Measurements from ENCODE around the gene SUMO2. TPM values are rescaled to one million over a fixed set of nuclear protein-coding genes. Genes with fewer than 3 reads are reported as not detected.

SUMO2 gene
- 100 and 101 TPM in 2 replicates for total RNA-seq

DNA sequence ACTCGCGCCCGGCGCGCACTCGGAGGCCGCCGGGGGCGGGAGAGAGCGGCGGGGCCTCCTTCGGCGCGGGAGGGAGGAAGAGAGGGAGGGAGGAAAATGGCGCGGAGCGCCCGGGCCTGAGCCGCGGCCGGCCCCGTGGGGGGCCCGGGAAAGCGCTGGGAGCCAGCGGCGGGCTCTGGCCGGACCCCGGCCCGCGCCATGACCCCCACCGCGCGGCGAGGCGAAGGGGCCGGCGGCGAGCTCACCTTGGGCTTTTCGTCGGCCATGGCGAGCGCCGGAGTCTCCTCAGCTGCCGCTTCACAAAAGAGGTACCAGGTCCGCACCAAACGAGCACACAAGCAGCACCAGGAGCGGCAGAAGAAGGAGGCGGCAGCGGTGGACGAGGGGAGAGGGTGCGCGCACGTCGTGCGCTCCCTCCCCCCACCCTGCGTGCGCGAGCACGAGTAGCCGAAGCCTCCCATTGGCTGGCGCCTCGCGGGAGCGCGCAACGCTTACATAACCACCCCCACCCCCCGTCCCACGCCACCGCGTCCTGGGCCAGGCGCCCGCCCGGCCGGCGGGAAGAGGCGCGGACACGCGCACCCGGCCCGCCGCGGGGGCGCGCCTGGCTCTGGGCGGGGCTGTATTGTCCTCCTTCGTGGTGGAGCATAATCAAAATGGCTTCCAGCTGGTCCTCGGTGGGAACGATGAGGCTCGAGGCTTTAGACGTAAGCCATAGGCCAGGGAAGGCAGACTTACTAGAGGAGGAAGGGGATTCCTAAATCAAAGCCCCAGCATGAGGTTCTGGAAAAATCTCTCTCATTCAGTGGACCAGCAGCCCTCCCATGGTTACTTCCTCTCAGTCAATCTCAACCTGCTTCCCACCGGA lies at the start of gene SUMO2:
SUMO2 (minus strand) TSS at position 391 of the 868 bp plus-strand sequence; CDS start at position 266, 125 bp downstream.

GRCh38 chr17:75205037-75205792 lies 22.5 kb upstream of the SUMO2 start, which contains the start of gene NUP85:
Gene NUP85, plus strand, starts transcription at chr17:75205679. Its CDS starts 83 bp downstream, at chr17:75205762.

DNA sequence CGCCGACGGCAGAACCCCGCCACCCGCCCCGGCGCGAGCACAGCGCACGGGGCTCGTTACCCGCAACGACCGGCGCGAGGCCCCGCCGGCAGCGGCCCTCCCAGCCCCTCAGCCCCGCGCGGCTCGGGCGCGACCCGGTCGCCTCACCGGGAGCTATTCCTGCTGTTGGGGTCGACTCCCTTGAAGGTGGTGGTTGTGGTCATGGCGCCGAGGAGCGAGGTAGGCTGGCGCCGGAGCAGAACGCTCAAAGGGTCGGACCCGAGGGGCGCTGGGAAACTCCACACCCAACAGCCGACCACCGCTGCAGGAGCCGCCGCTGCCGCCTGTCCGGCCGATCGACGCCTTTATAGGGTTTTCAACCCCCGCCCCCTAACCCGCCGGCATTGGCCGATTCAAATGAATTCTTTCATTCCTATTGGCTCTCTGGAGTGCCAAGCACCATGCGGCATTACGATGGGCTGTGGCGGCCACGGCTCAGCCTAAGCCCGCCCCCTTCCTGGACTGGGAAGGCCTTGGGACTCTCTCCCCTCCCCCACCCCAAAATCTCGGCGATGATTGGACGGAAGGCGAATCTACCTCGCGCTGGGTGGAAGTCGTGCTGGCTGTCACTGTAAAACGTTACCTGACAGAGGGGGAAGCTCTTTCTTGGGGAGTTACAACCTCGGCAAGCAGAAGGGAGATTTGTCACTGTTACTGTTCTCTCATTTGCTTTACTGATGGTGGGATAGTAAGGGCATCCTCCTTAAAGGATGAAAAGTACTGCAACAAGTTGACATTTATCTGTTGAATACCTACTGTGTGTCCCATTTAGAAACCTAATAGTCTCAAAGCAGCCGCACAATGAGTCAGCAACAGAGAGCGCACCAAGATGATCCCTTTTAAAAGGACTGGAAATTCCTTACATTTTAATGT lies 28.3 kb downstream of the SUMO2 start, which contains the start of gene JPT1:
JPT1 (minus strand) TSS at position 318 of the 912 bp plus-strand sequence; CDS start at position 203, 115 bp downstream.

GRCh38 chr17:75131278-75132017 lies 51.3 kb downstream of the SUMO2 start, which contains the start of gene NT5C:
Gene NT5C, minus strand, starts transcription at chr17:75131742. Its CDS starts 35 bp downstream, at chr17:75131707.

Other genes starting within 250 kb of the SUMO2 start
- not detected in 2 replicates for gene OTOP3, start 247.1 kb downstream of the SUMO2 start, total RNA-seq
- gene HID1, start 210.2 kb downstream of the SUMO2 start, total RNA-seq, result 2.4 and 3.4 TPM in 2 replicates
- gene CDR2L, start 195.3 kb downstream of the SUMO2 start, total RNA-seq, result 8.5 and 23.4 TPM in 2 replicates
- 27.7 and 33.7 TPM in 2 replicates for gene MRPL58, start 170.3 kb downstream of the SUMO2 start, total RNA-seq
- 266 and 320 TPM in 2 replicates for gene ATP5PD, start 136.0 kb downstream of the SUMO2 start, total RNA-seq
- gene KCTD2, start 135.7 kb downstream of the SUMO2 start, total RNA-seq, result 8.7 and 10.4 TPM in 2 replicates
- gene SLC16A5, start 95.0 kb downstream of the SUMO2 start, total RNA-seq, result 23.1 and 37.3 TPM in 2 replicates
- gene ARMC7, start 73.0 kb downstream of the SUMO2 start, total RNA-seq, result 1.2 and 1.7 TPM in 2 replicates
- gene NT5C, start 51.2 kb downstream of the SUMO2 start, total RNA-seq, result 67.5 and 73.3 TPM in 2 replicates
- gene JPT1, start 28.4 kb downstream of the SUMO2 start, total RNA-seq, result 256 and 280 TPM in 2 replicates
- gene NUP85, start 22.7 kb upstream of the SUMO2 start, total RNA-seq, result 24.5 and 35.7 TPM in 2 replicates
- 9.6 and 18.1 TPM in 2 replicates for gene GGA3, start 78.6 kb upstream of the SUMO2 start, total RNA-seq
- 69.3 and 72.5 TPM in 2 replicates for gene MRPS7, start 78.9 kb upstream of the SUMO2 start, total RNA-seq
- 16.4 and 29.0 TPM in 2 replicates for gene MIF4GD, start 88.3 kb upstream of the SUMO2 start, total RNA-seq
- 8.2 and 14.3 TPM in 2 replicates for gene SLC25A19, start 106.5 kb upstream of the SUMO2 start, total RNA-seq
- gene GRB2, start 222.7 kb upstream of the SUMO2 start, total RNA-seq, result 65.6 and 80.5 TPM in 2 replicates